GM12878 (cell line): ENCODE results near the gene KIF2A.

Experiments used
- BHLHE40 ChIP-seq, 2 experiments: fragments of 450-650 bp in 1 of 2; IDR thresholded peaks; 2 replicates each; pipeline ENCODE4 v1.6.1; 2011 to 2017; ENCODE audit warnings: low read depth in 2 of 2, borderline replicate concordance in 1 of 2, improper control_type of control experiment in 1 of 2, low read length in 1 of 2, mild to moderate bottlenecking in 1 of 2
- CTCF ChIP-seq, 3 experiments: IDR thresholded peaks in 2 of 3; conservative IDR thresholded peaks in 1 of 3; 2 replicates each; pipeline ENCODE4 v1.5.1; 2011; ENCODE audit warnings: low read depth in 3 of 3, low read length in 3 of 3, mild to moderate bottlenecking in 3 of 3, control low read depth in 2 of 3, moderate library complexity in 2 of 3, inconsistent platforms in 1 of 3, mixed read lengths in 1 of 3; ENCODE audit not compliant: control insufficient read depth in 2 of 3, insufficient read depth in 1 of 3; ENCODE audit errors: extremely low read depth in 1 of 3
- EGR1 ChIP-seq, 2 experiments: IDR thresholded peaks; 1 replicate in 1 of 2; 2 replicates in 1 of 2; pipeline ENCODE4 v1.6.1; 2011 to 2012; ENCODE audit warnings: low read depth in 2 of 2, low read length in 2 of 2, borderline replicate concordance in 1 of 2, mild to moderate bottlenecking in 1 of 2, moderate library complexity in 1 of 2
- JUND ChIP-seq: IDR thresholded peaks from 2 replicates; pipeline ENCODE4 v1.6.1; 2012; ENCODE audit warnings: low read depth, mild to moderate bottlenecking, low read length, improper control_type of control experiment, moderate library complexity

GRCh38 chr5:62419609-62420008, 113.6 kb downstream of the KIF2A start:
- TF ChIP-seq CTCF (IDR thresholded peaks at IDR 0.05 in 2 of 3, conservative IDR thresholded peaks at IDR 0.05 in 1 of 3; ENCODE audit: control insufficient read depth in 2 of 3, extremely low read depth in 1 of 3, insufficient read depth in 1 of 3, low read depth in 3 of 3, low read length in 3 of 3), result no peak
- no peak for TF ChIP-seq BHLHE40 (IDR thresholded peaks at IDR 0.05; ENCODE audit: borderline replicate concordance in 1 of 2, low read depth in 2 of 2, low read length in 1 of 2)
- no peak for TF ChIP-seq JUND
- no peak for TF ChIP-seq EGR1 (IDR thresholded peaks at IDR 0.05; ENCODE audit: borderline replicate concordance in 1 of 2, low read depth in 2 of 2, low read length in 2 of 2)
